K562 (cell line): Measurements from ENCODE around the gene RINL. TPM values are rescaled to one million over a fixed set of nuclear protein-coding genes. Genes with fewer than 3 reads are reported as not detected.

Source experiments
- CREB1 ChIP-seq, 2 experiments: sonication (generic) in 1 of 2; formaldehyde crosslinking in 1 of 2; IDR thresholded peaks; 2 replicates each; pipeline versions ENCODE4 v1.6.1 to v1.8.0; 2012 to 2022; ENCODE audit warnings: inconsistent platforms in 1 of 2, mild to moderate bottlenecking in 1 of 2, missing genetic modification reagents in 1 of 2, moderate library complexity in 1 of 2
- E2F6 ChIP-seq, 2 experiments: IDR thresholded peaks; 2 replicates each; pipeline ENCODE4 v1.6.1; 2011; ENCODE audit warnings: borderline replicate concordance in 1 of 2, control low read depth in 1 of 2, low read depth in 1 of 2, low read length in 1 of 2, mild to moderate bottlenecking in 1 of 2, mixed read lengths in 1 of 2, moderate library complexity in 1 of 2; ENCODE audit not compliant: insufficient read depth in 1 of 2, insufficient read length in 1 of 2, poor library complexity in 1 of 2, severe bottlenecking in 1 of 2; ENCODE audit errors: extremely low read depth in 1 of 2
- FOXJ3 ChIP-seq: sonication (generic); formaldehyde crosslinking; IDR thresholded peaks from 2 replicates; pipeline ENCODE4 v1.4.0; 2020; ENCODE audit warnings: mild to moderate bottlenecking, missing genetic modification reagents
- FOXO4 ChIP-seq: fragments of 450-650 bp; formaldehyde crosslinking; IDR thresholded peaks from 2 replicates; pipeline ENCODE4 v1.4.0; 2020; ENCODE audit warnings: mild to moderate bottlenecking, moderate library complexity
- KDM1A ChIP-seq, 2 experiments: fragments of 450-650 bp; IDR thresholded peaks; 2 replicates each; pipeline ENCODE4 v1.6.1; 2016; ENCODE audit warnings: mild to moderate bottlenecking in 2 of 2
- MTA2 ChIP-seq: fragments of 450-650 bp; IDR thresholded peaks from 2 replicates; pipeline ENCODE4 v1.6.1; 2016; ENCODE audit warnings: low read depth
- NFRKB ChIP-seq: fragments of 450-650 bp; IDR thresholded peaks from 2 replicates; pipeline ENCODE4 v1.6.1; 2016; ENCODE audit warnings: low read depth
- PHF8 ChIP-seq: fragments of 200-600 bp; sonication (generic); IDR thresholded peaks from 2 replicates; pipeline ENCODE4 v1.6.1; 2012; ENCODE audit warnings: mixed run types, mild to moderate bottlenecking, inconsistent platforms, low read length, moderate library complexity, borderline replicate concordance
- XRCC3 ChIP-seq: fragments of 450-650 bp; IDR thresholded peaks from 2 replicates; pipeline ENCODE4 v1.6.1; 2017; ENCODE audit warnings: mild to moderate bottlenecking, moderate library complexity
- YY1 ChIP-seq, 3 experiments: IDR thresholded peaks; 2 replicates each; pipeline ENCODE4 v1.6.1; 2011; ENCODE audit warnings: low read length in 2 of 3, mild to moderate bottlenecking in 2 of 3, moderate library complexity in 2 of 3, borderline replicate concordance in 1 of 3, control low read depth in 1 of 3, low read depth in 1 of 3; ENCODE audit not compliant: insufficient read depth in 3 of 3, insufficient replicate concordance in 2 of 3, control insufficient read depth in 1 of 3, insufficient read length in 1 of 3; ENCODE audit errors: extremely low read depth in 1 of 3
- ZBTB34 ChIP-seq: fragments of 250-450 bp; sonication (Bioruptor Pico); IDR thresholded peaks from 2 replicates; pipeline ENCODE4 v1.8.0; 2021; ENCODE audit warnings: mild to moderate bottlenecking, moderate library complexity
- ZNF696 ChIP-seq: fragments of 250-450 bp; sonication (Bioruptor Pico); conservative IDR thresholded peaks from 2 replicates; pipeline ENCODE4 v1.4.0; 2020; ENCODE audit warnings: mild to moderate bottlenecking, moderate library complexity
- ZNF79 ChIP-seq: fragments of 250-450 bp; sonication (Bioruptor Pico); IDR thresholded peaks from 2 replicates; pipeline ENCODE4 v1.4.0; 2020; ENCODE audit warnings: low read depth, mild to moderate bottlenecking, moderate library complexity
- polyA plus RNA-seq, 8 experiments: library from polyadenylated mRNA; depleted of rRNA in 4 of 8; stranded (reverse) in 5 of 8; unstranded in 3 of 8; fragments of >200 nt; fragmentation: Nextera tagmentation in 2 of 8; fragmentation: Illumina TruSeq in 1 of 8; extraction: Ambion mirVana in 2 of 8; extraction: Trizol in 1 of 8; gene quantifications; 2 replicates each; pipeline versions ENCODE4 v1.2.1 to v1.2.3, GENCODE V29; 2011 to 2014; ENCODE audit warnings: inconsistent platforms in 1 of 8, missing spikeins in 1 of 8
- total RNA-seq, 7 experiments: library from RNA; depleted of rRNA in 6 of 7; stranded (reverse); fragments of >200 nt in 6 of 7; fragmentation: Illumina TruSeq in 2 of 7; extraction: Trizol in 2 of 7; gene quantifications; 2 replicates each; pipeline versions ENCODE4 v1.2.1 to v1.2.3, GENCODE V29; 2011 to 2021; ENCODE audit warnings: low replicate concordance in 1 of 7
- TF ChIP-seq, protein P1 (sequence below): fragments of 250-450 bp; sonication (Bioruptor Pico); IDR thresholded peaks from 2 replicates; pipeline ENCODE4 v1.4.0; 2020; ENCODE audit warnings: mild to moderate bottlenecking, moderate library complexity
- TF ChIP-seq, protein P2 (sequence below): sonication (generic); formaldehyde crosslinking; IDR thresholded peaks from 2 replicates; pipeline ENCODE4 v1.9.0; 2022; ENCODE audit warnings: mild to moderate bottlenecking, missing genetic modification reagents

The RINL gene
- total and polyA plus RNA-seq, 9 of the 15 experiments (the other 6 are each of a cell fraction or from before 2014, with no cell fraction given) = 0.82 to 10.9 (median 4.9) TPM

- no peak for TF ChIP-seq FOXO4 (CRISPR knock-in tag)
- no peak for TF ChIP-seq ZBTB34 (CRISPR knock-in tag)
- TF ChIP-seq E2F6 (IDR thresholded peaks at IDR 0.05; ENCODE audit: borderline replicate concordance in 1 of 2, extremely low read depth in 1 of 2, insufficient read depth in 1 of 2, insufficient read length in 1 of 2, low read depth in 1 of 2, low read length in 1 of 2, poor library complexity in 1 of 2, severe bottlenecking in 1 of 2) = peak in 1 of 2 experiments; percentile 24
- TF ChIP-seq XRCC3 = no peak
- no peak for TF ChIP-seq FOXJ3 (CRISPR knock-in tag)
- no peak for TF ChIP-seq ZNF696 (CRISPR knock-in tag)
- no peak for TF ChIP-seq YY1 (IDR thresholded peaks at IDR 0.05; ENCODE audit: borderline replicate concordance in 1 of 3, control insufficient read depth in 1 of 3, extremely low read depth in 1 of 3, insufficient read depth in 3 of 3, insufficient read length in 1 of 3, insufficient replicate concordance in 2 of 3, low read depth in 1 of 3, low read length in 2 of 3)
- TF ChIP-seq, protein P1, sequence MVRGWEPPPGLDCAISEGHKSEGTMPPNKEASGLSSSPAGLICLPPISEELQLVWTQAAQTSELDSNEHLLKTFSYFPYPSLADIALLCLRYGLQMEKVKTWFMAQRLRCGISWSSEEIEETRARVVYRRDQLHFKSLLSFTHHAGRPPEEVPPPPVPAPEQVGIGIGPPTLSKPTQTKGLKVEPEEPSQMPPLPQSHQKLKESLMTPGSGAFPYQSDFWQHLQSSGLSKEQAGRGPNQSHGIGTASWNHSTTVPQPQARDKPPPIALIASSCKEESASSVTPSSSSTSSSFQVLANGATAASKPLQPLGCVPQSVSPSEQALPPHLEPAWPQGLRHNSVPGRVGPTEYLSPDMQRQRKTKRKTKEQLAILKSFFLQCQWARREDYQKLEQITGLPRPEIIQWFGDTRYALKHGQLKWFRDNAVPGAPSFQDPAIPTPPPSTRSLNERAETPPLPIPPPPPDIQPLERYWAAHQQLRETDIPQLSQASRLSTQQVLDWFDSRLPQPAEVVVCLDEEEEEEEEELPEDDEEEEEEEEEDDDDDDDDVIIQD (CRISPR knock-in tag) = no peak
- TF ChIP-seq PHF8 = no peak
- TF ChIP-seq ZNF79 (CRISPR knock-in tag) = no peak
- no peak for TF ChIP-seq CREB1 (IDR thresholded peaks at IDR 0.05)
- no peak for TF ChIP-seq CREB1 (CRISPR knock-in tag; IDR thresholded peaks at IDR 0.05)
- TF ChIP-seq, protein P2, sequence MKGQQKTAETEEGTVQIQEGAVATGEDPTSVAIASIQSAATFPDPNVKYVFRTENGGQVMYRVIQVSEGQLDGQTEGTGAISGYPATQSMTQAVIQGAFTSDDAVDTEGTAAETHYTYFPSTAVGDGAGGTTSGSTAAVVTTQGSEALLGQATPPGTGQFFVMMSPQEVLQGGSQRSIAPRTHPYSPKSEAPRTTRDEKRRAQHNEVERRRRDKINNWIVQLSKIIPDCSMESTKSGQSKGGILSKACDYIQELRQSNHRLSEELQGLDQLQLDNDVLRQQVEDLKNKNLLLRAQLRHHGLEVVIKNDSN (CRISPR knock-in tag) = no peak
- TF ChIP-seq KDM1A (IDR thresholded peaks at IDR 0.05) = peak; percentile 28 to 81; a peak in 2 of 4 replicates
- no peak for TF ChIP-seq NFRKB
- no peak for TF ChIP-seq MTA2
Measured at GRCh38 chr19:38900202-38900629, 22.1 kb upstream of the RINL start (continued).
